Gastroesophageal sphincter (tissue), 4 donors: ENCODE data around the gene SPPL3. TPM values are rescaled to one million over a fixed set of nuclear protein-coding genes. Genes with fewer than 3 reads are reported as not detected.
A peak's percentile ranks its signal among the peaks of the same experiment; 100 is the strongest.

Experiments
- ATAC-seq: fragments of 150-250 bp; one replicate; pipeline ENCODE4 v1.9.1; 2016; ENCODE audit warnings: mild to moderate bottlenecking, moderate library complexity
- H3K27ac ChIP-seq, 4 donors: fragments of 200-600 bp; sonication (generic) in 3 of 4; 1 replicate in 3 of 4; 2 replicates in 1 of 4; pipeline ENCODE4 v1.5.1; 2016 to 2019
- H3K27me3 ChIP-seq: fragments of 200-600 bp; sonication (generic); one replicate; pipeline ENCODE4 v1.5.1; 2019
- H3K36me3 ChIP-seq, 2 donors: fragments of 200-600 bp; sonication (generic); one replicate each; pipeline ENCODE4 v1.5.1; 2019; ENCODE audit warnings: control low read depth in 1 of 2
- H3K4me1 ChIP-seq, 3 donors: fragments of 200-600 bp; sonication (generic); 1 replicate in 2 of 3; 2 replicates in 1 of 3; pipeline ENCODE4 v1.5.1; 2016 to 2019; ENCODE audit warnings: control low read depth in 2 of 3
- H3K4me3 ChIP-seq, 2 donors: fragments of 200-600 bp; sonication (generic); one replicate each; pipeline ENCODE4 v1.5.1; 2019; ENCODE audit warnings: mild to moderate bottlenecking in 1 of 2, moderate library complexity in 1 of 2
- H3K9me3 ChIP-seq, 3 donors: fragments of 200-600 bp; sonication (generic); one replicate each; pipeline ENCODE4 v1.5.1; 2017 to 2019; ENCODE audit warnings: control low read depth in 2 of 3
- CTCF ChIP-seq, 4 experiments: fragments of 200-600 bp in 2 of 4; fragments of 450-650 bp in 2 of 4; sonication (generic) in 1 of 4; IDR thresholded peaks; one replicate each; pipeline ENCODE4 v1.5.1; 2017 to 2019; ENCODE audit warnings: antibody characterized with exemption in 4 of 4, mild to moderate bottlenecking in 2 of 4, moderate library complexity in 2 of 4
- EP300 ChIP-seq: sonication (generic); formaldehyde crosslinking; IDR thresholded peaks from one replicate; pipeline ENCODE4 v1.6.1; 2017; ENCODE audit warnings: antibody characterized with exemption, mild to moderate bottlenecking
- POLR2A ChIP-seq, 2 donors: fragments of 450-650 bp; IDR thresholded peaks; one replicate each; pipeline ENCODE4 v1.6.1; 2017; ENCODE audit warnings: antibody characterized with exemption in 2 of 2, mild to moderate bottlenecking in 2 of 2, moderate library complexity in 1 of 2
- POLR2AphosphoS5 ChIP-seq: sonication (generic); formaldehyde crosslinking; IDR thresholded peaks from one replicate; pipeline ENCODE4 v1.6.1; 2017; ENCODE audit warnings: antibody characterized with exemption
- WGBS, 2 donors: methylation state at CpG; one replicate each; pipeline ENCODE4 v1.1.5; 2018; ENCODE audit warnings: low coverage in 1 of 2; 5-methylcytosine and 5-hydroxymethylcytosine counted together
- total RNA-seq, 4 donors: library from RNA; depleted of rRNA; stranded (reverse); fragments of >200 nt; gene quantifications; one replicate each; pipeline ENCODE4 v1.1.0, GENCODE V29; 2016

The SPPL3 gene
- total RNA-seq, 4 donors from 2014 or later = 16.2 to 20.2 (median 19.0) TPM

- WGBS, 2 donors = 53 to 54% methylated on average over 3 of the region's 3 CpGs
- peaks cover 19% of the 10 kb centered on the region for H3K27me3 ChIP-seq
- H3K4me3 ChIP-seq = no peak overlapping the region
- no peak for TF ChIP-seq CTCF (IDR thresholded peaks at IDR 0.05)
- TF ChIP-seq EP300 = no peak
- no peak for TF ChIP-seq POLR2A (IDR thresholded peaks at IDR 0.05)
- TF ChIP-seq POLR2AphosphoS5 = no peak
- no peaks in the 10 kb centered on the region for H3K4me1 ChIP-seq
- no peak for ATAC-seq
- no peak overlapping the region for H3K27ac ChIP-seq
- H3K9me3 ChIP-seq = no peaks in the 10 kb centered on the region
- H3K36me3 ChIP-seq = no peaks in the 10 kb centered on the region
Measured at GRCh38 chr12:120941846-120942405, 37.8 kb upstream of the SPPL3 start.

DNA sequence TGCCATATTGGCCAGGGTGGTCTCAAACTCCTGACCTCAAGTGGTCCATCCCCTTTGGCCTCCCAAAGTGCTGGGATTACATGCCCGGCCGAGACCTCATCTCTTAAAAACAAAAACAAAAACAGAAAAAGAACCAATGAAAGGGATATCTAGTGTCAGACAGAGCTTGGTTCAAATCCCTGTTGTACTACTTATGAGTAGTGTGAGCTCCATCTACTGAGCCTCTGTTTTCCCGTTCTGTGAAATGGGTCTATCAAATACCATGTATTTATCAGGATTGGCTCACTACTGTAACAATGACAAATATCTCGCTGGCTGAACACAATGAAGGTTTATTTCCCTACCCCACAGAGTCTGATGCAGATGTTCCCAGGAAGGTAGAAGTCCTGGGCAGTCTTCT lies 37.3 kb upstream of the SPPL3 start:
- Histone ChIP-seq H3K36me3 (no peaks in the 10 kb centered on the region), H3K4me1 (no peaks in the 10 kb centered on the region), H3K27me3 (peaks cover 20% of the 10 kb centered on the region), H3K9me3 (no peaks in the 10 kb centered on the region), H3K27ac (no peak overlapping the region), H3K4me3 (no peak overlapping the region)
- WGBS, 2 donors = 79 to 100% methylated on average over 2 to 4 of the region's 4 CpGs
- no peak for ATAC-seq
- TF ChIP-seq POLR2AphosphoS5 = no peak
- TF ChIP-seq CTCF (IDR thresholded peaks at IDR 0.05) = no peak
- no peak for TF ChIP-seq EP300
- TF ChIP-seq POLR2A (IDR thresholded peaks at IDR 0.05) = no peak

- no peaks in the 10 kb centered on the region for H3K9me3 ChIP-seq
- peaks cover 20% of the 10 kb centered on the region for H3K27me3 ChIP-seq
- 53% methylated on average over 4 of the region's 5 CpGs; no CpG with 5 or more reads in 1 of the 2 donors for WGBS, 2 donors
- TF ChIP-seq CTCF (IDR thresholded peaks at IDR 0.05) (no peak), EP300 (no peak), POLR2A (IDR thresholded peaks at IDR 0.05) (no peak), POLR2AphosphoS5 (no peak)
- no peaks in the 10 kb centered on the region for H3K36me3 ChIP-seq
- no peak overlapping the region for H3K4me3 ChIP-seq
- ATAC-seq = no peak
- H3K4me1 ChIP-seq = no peaks in the 10 kb centered on the region
- no peak overlapping the region for H3K27ac ChIP-seq
Measured at GRCh38 chr12:120940799-120941198, 36.6 kb upstream of the SPPL3 start.

- H3K4me1 ChIP-seq = no peaks in the 10 kb centered on the region
- H3K9me3 ChIP-seq = no peaks in the 10 kb centered on the region
- TF ChIP-seq POLR2AphosphoS5 (no peak), EP300 (no peak), POLR2A (IDR thresholded peaks at IDR 0.05) (no peak), CTCF (IDR thresholded peaks at IDR 0.05) (no peak)
- no peak for ATAC-seq
- H3K4me3 ChIP-seq = no peak overlapping the region
- peaks cover 20% of the 10 kb centered on the region for H3K27me3 ChIP-seq
- no peak overlapping the region for H3K27ac ChIP-seq
- WGBS, 2 donors = 48 to 49% methylated on average over 3 of the region's 5 CpGs
- H3K36me3 ChIP-seq = no peaks in the 10 kb centered on the region
Measured at GRCh38 chr12:120940006-120940405, 35.8 kb upstream of the SPPL3 start.

DNA sequence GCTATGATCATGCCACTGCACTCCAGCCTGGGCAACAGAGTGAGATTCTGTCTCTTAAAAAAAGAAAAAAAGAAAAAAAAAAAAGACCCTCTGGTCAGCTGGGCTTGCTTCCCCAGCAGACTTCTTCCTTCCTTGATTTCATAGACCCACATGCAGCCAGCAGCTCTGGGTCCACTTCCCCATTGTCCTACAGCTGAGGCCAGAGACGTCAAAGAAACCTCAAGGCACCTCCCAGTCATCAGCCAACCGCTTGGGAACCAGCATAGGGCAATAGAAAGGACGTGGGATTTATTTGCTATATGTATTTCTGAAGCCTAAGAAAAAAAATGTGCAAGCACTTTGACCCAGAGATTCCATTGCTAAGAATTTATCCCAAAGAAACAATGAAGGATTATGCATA lies 35.4 kb upstream of the SPPL3 start:
- no peak overlapping the region for H3K4me3 ChIP-seq
- peak; percentile 46 for ATAC-seq
- no peaks in the 10 kb centered on the region for H3K9me3 ChIP-seq
- H3K4me1 ChIP-seq = no peaks in the 10 kb centered on the region
- 40 to 43% methylated on average over 1 to 3 of the region's 3 CpGs for WGBS, 2 donors
- H3K27ac ChIP-seq = no peak overlapping the region
- no peak for TF ChIP-seq EP300
- no peak for TF ChIP-seq CTCF (IDR thresholded peaks at IDR 0.05)
- TF ChIP-seq POLR2A (IDR thresholded peaks at IDR 0.05) = no peak
- TF ChIP-seq POLR2AphosphoS5 = no peak
- H3K27me3 ChIP-seq = peaks cover 20% of the 10 kb centered on the region
- H3K36me3 ChIP-seq = no peaks in the 10 kb centered on the region
